ENCODE measurements around the gene ZNF148. TPM values are rescaled to one million over a fixed set of nuclear protein-coding genes. Genes with fewer than 3 reads are reported as not detected.

The ZNF148 gene
- total RNA-seq, 1 experiment from 2014 or later, result 55.8 TPM

- intact Hi-C loops (cut with micrococcal nuclease; ENCODE audit: unreplicated experiment), result no loop called here
- ATAC-seq, result no peak
Observed at GRCh38 chr3:125234831-125235230, 140.3 kb downstream of the ZNF148 start.

GRCh38 chr3:125232401-125232800, 142.7 kb downstream of the ZNF148 start:
- no peak for TF ChIP-seq REST (IDR thresholded peaks at IDR 0.05; ENCODE audit: insufficient read depth in 1 of 2, low read depth in 2 of 2, low read length in 1 of 2)
- no peak for TF ChIP-seq TCF7L2 (IDR thresholded peaks at IDR 0.05; ENCODE audit: low read depth, low read length)
- TF ChIP-seq CTCF (IDR thresholded peaks at IDR 0.05), result no peak
- TF ChIP-seq POLR2AphosphoS5 (IDR thresholded peaks at IDR 0.05; ENCODE audit: low read depth, low read length), result no peak
- TF ChIP-seq SIN3A (IDR thresholded peaks at IDR 0.05; ENCODE audit: borderline replicate concordance, insufficient read depth, low read depth, low read length), result no peak
- no peaks in the 10 kb centered on the region for H3K9me3 ChIP-seq (ENCODE audit: control insufficient read depth, insufficient read depth, low read depth, low read length)
- POLR2A ChIA-PET, result interaction anchor here (0.7 kb wide), 1 partner anchor 119 kb away, joined by 4 read pairs; no protein-coding TSS in a partner anchor
- H3K4me3 ChIP-seq (ENCODE audit: low read depth in 2 of 2, low read length in 2 of 2), result no peak overlapping the region
- in situ Hi-C loops (cut with HindIII; ENCODE audit: low pct_unique_long_range_greater_than_20kb, low sequenced_read_pairs), result no loop called here
- no peak overlapping the region for H3K27ac ChIP-seq (ENCODE audit: low read length)
- peaks cover 6% of the 10 kb centered on the region for H3K36me3 ChIP-seq (ENCODE audit: control insufficient read depth, insufficient read depth, low read length)
- no peaks in the 10 kb centered on the region for H3K27me3 ChIP-seq (ENCODE audit: control insufficient read depth, insufficient read depth, low read length)
- ATAC-seq, result no peak
- BruUV-seq (replicated peaks), result no TSS peak
- CTCF ChIA-PET, result no interaction called here
- intact Hi-C loops (cut with micrococcal nuclease; ENCODE audit: unreplicated experiment), result no loop called here
- DNase-seq (ENCODE audit: low read depth, low spot score), result no peak
- H3K4me1 ChIP-seq (ENCODE audit: control insufficient read depth, insufficient read depth, low read length), result no peaks in the 10 kb centered on the region

More at GRCh38 chr3:125234831-125235230, 140.3 kb downstream of the ZNF148 start:
- no TSS peak for BruUV-seq (replicated peaks)
- Histone ChIP-seq H3K27ac (ENCODE audit: low read length) (no peak overlapping the region), H3K4me1 (ENCODE audit: control insufficient read depth, insufficient read depth, low read length) (no peaks in the 10 kb centered on the region), H3K27me3 (ENCODE audit: control insufficient read depth, insufficient read depth, low read length) (no peaks in the 10 kb centered on the region), H3K4me3 (ENCODE audit: low read depth in 2 of 2, low read length in 2 of 2) (no peak overlapping the region), H3K9me3 (ENCODE audit: control insufficient read depth, insufficient read depth, low read depth, low read length) (no peaks in the 10 kb centered on the region), H3K36me3 (ENCODE audit: control insufficient read depth, insufficient read depth, low read length) (peaks cover 6% of the 10 kb centered on the region; the same call in 1 of the 2 replicates)
- CTCF ChIA-PET, result no interaction called here
- no peak for TF ChIP-seq REST (IDR thresholded peaks at IDR 0.05; ENCODE audit: insufficient read depth in 1 of 2, low read depth in 2 of 2, low read length in 1 of 2)
- no peak for TF ChIP-seq TCF7L2 (IDR thresholded peaks at IDR 0.05; ENCODE audit: low read depth, low read length)
- no peak for TF ChIP-seq POLR2AphosphoS5 (IDR thresholded peaks at IDR 0.05; ENCODE audit: low read depth, low read length)
- no peak for TF ChIP-seq CTCF (IDR thresholded peaks at IDR 0.05)
- TF ChIP-seq SIN3A (IDR thresholded peaks at IDR 0.05; ENCODE audit: borderline replicate concordance, insufficient read depth, low read depth, low read length), result no peak
- POLR2A ChIA-PET, result no interaction called here
- in situ Hi-C loops (cut with HindIII; ENCODE audit: low pct_unique_long_range_greater_than_20kb, low sequenced_read_pairs), result no loop called here
- DNase-seq (ENCODE audit: low read depth, low spot score), result no peak
